Hepatocyte (in vitro differentiated cells): ENCODE results near the gene RIN2. TPM values are rescaled to one million over a fixed set of nuclear protein-coding genes. Genes with fewer than 3 reads are reported as not detected.

Experiments used
- DNase-seq: peaks from one replicate; pipeline ENCODE4 v3.0.0-alpha.2; 2016; ENCODE audit warnings: low spot score
- H2AFZ ChIP-seq: fragments of 200-600 bp; sonication (generic); 2 replicates; pipeline ENCODE4 v1.6.0; 2016; ENCODE audit warnings: antibody characterized with exemption, mild to moderate bottlenecking
- H3K27ac ChIP-seq: fragments of 200-600 bp; sonication (generic); 2 replicates; pipeline ENCODE4 v1.5.1; 2016; ENCODE audit warnings: mild to moderate bottlenecking
- H3K27me3 ChIP-seq: fragments of 200-600 bp; sonication (generic); 2 replicates; pipeline ENCODE4 v1.6.1; 2016
- H3K36me3 ChIP-seq: fragments of 200-600 bp; sonication (generic); replicated peaks from 2 replicates; pipeline ENCODE4 v1.5.1; 2016; ENCODE audit warnings: low read depth; ENCODE audit not compliant: insufficient read depth
- H3K4me1 ChIP-seq: fragments of 200-600 bp; sonication (generic); 2 replicates; pipeline ENCODE4 v1.5.1; 2016; ENCODE audit warnings: mild to moderate bottlenecking, moderate library complexity; ENCODE audit not compliant: insufficient read depth
- H3K4me2 ChIP-seq: fragments of 200-600 bp; sonication (generic); 2 replicates; pipeline ENCODE4 v1.6.0; 2016
- H3K4me3 ChIP-seq: fragments of 200-600 bp; sonication (generic); 2 replicates; pipeline ENCODE4 v1.5.1; 2016; ENCODE audit warnings: mild to moderate bottlenecking
- H3K79me2 ChIP-seq: fragments of 200-600 bp; sonication (generic); 2 replicates; pipeline ENCODE4 v1.6.0; 2017; ENCODE audit warnings: mild to moderate bottlenecking
- H3K9me2 ChIP-seq: fragments of 200-600 bp; sonication (generic); replicated peaks from 2 replicates; pipeline ENCODE4 v1.6.0; 2017; ENCODE audit warnings: mild to moderate bottlenecking; ENCODE audit not compliant: insufficient read depth
- H3K9me3 ChIP-seq: fragments of 200-600 bp; sonication (generic); 2 replicates; pipeline ENCODE4 v1.5.1; 2016; ENCODE audit warnings: low read depth, mild to moderate bottlenecking
- H4K20me1 ChIP-seq: fragments of 200-600 bp; sonication (generic); 2 replicates; pipeline ENCODE4 v1.6.0; 2016; ENCODE audit warnings: mild to moderate bottlenecking; ENCODE audit not compliant: insufficient read depth, poor library complexity, severe bottlenecking
- EZH2 ChIP-seq: fragments of 200-600 bp; sonication (generic); IDR thresholded peaks from 2 replicates; pipeline ENCODE4 v1.6.1; 2016; ENCODE audit warnings: antibody characterized with exemption, mild to moderate bottlenecking, borderline replicate concordance
- EZH2phosphoT487 ChIP-seq: fragments of 200-600 bp; sonication (generic); IDR thresholded peaks from one replicate; pipeline ENCODE4 v1.6.1; 2018; ENCODE audit warnings: antibody characterized with exemption, mild to moderate bottlenecking, low read depth, moderate library complexity; ENCODE audit not compliant: unreplicated experiment, severe bottlenecking
- WGBS: methylation state at CpG from one replicate; pipeline ENCODE4 v1.1.6; 2016; ENCODE audit warnings: low lambda C conversion rate; ENCODE audit errors: missing lambda C conversion rate; 5-methylcytosine and 5-hydroxymethylcytosine counted together
- polyA plus RNA-seq: library from polyadenylated mRNA; unstranded; fragments of >200 nt; fragmentation: Nextera tagmentation; extraction: Ambion mirVana; gene quantifications from 2 replicates; pipeline ENCODE4 v1.2.1, GENCODE V29; 2016
- total RNA-seq: library from RNA; depleted of rRNA; stranded (reverse); fragments of >200 nt; gene quantifications from 2 replicates; pipeline ENCODE4 v1.2.3, GENCODE V29; 2014
- TF ChIP-seq, protein P1 (sequence below): fragments of 200-600 bp; sonication (generic); IDR thresholded peaks from 2 replicates; pipeline ENCODE4 v1.5.1; 2016; ENCODE audit warnings: antibody characterized with exemption, mild to moderate bottlenecking; ENCODE audit not compliant: poor library complexity

The RIN2 gene
- total and polyA plus RNA-seq, 2 experiments from 2014 or later: 24.5 to 39.0 TPM

GRCh38 chr20:19770375-19770774 is 12.3 kb downstream of the RIN2 start:
- 58% methylated on average over 6 of the region's 6 CpGs for WGBS
- no peaks in the 10 kb centered on the region for H3K36me3 ChIP-seq
- H4K20me1 ChIP-seq: no peaks in the 10 kb centered on the region
- H2AFZ ChIP-seq: no peak overlapping the region
- H3K79me2 ChIP-seq: peaks cover 45% of the 10 kb centered on the region
- H3K27ac ChIP-seq: no peak overlapping the region
- H3K4me3 ChIP-seq: no peak overlapping the region
- TF ChIP-seq, protein P1, sequence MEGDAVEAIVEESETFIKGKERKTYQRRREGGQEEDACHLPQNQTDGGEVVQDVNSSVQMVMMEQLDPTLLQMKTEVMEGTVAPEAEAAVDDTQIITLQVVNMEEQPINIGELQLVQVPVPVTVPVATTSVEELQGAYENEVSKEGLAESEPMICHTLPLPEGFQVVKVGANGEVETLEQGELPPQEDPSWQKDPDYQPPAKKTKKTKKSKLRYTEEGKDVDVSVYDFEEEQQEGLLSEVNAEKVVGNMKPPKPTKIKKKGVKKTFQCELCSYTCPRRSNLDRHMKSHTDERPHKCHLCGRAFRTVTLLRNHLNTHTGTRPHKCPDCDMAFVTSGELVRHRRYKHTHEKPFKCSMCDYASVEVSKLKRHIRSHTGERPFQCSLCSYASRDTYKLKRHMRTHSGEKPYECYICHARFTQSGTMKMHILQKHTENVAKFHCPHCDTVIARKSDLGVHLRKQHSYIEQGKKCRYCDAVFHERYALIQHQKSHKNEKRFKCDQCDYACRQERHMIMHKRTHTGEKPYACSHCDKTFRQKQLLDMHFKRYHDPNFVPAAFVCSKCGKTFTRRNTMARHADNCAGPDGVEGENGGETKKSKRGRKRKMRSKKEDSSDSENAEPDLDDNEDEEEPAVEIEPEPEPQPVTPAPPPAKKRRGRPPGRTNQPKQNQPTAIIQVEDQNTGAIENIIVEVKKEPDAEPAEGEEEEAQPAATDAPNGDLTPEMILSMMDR: no peak
- no peak for TF ChIP-seq EZH2
- TF ChIP-seq EZH2phosphoT487: no peak
- H3K4me1 ChIP-seq: peaks cover 29% of the 10 kb centered on the region
- H3K9me2 ChIP-seq: no peaks in the 10 kb centered on the region
- no peaks in the 10 kb centered on the region for H3K9me3 ChIP-seq
- no peaks in the 10 kb centered on the region for H3K27me3 ChIP-seq
- DNase-seq: no peak
- H3K4me2 ChIP-seq: no peak overlapping the region

DNA sequence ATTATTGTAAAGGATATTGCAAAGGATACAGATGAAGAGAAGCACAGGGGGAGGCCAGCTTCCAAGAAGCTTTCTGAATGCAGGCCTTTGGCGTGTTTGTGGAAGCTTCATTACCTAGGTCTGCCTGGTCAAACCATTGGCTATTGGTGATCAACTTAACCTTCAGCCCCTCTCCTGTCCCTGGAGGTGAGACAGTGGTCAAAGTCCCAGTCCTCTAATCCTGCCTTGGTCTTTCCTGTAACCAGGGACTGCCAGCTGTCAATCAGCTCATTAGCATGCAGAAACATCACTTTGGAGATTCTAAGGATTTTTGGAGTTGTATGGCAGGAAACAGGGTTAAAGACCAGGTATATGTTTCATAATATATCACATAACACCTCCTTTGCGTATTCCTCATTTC is 13.0 kb downstream of the RIN2 start:
- Histone ChIP-seq H3K36me3 (no peaks in the 10 kb centered on the region), H3K27me3 (no peaks in the 10 kb centered on the region), H3K79me2 (peaks cover 38% of the 10 kb centered on the region), H3K27ac (no peak overlapping the region), H3K9me2 (no peaks in the 10 kb centered on the region), H3K4me2 (no peak overlapping the region), H3K9me3 (no peaks in the 10 kb centered on the region), H3K4me1 (peaks cover 36% of the 10 kb centered on the region), H3K4me3 (no peak overlapping the region), H4K20me1 (no peaks in the 10 kb centered on the region), H2AFZ (no peak overlapping the region)
- no peak for DNase-seq
- WGBS: 81% methylated on average over 2 of the region's 2 CpGs
- TF ChIP-seq EZH2phosphoT487 (no peak), EZH2 (no peak)
- TF ChIP-seq, protein P1: no peak

DNA sequence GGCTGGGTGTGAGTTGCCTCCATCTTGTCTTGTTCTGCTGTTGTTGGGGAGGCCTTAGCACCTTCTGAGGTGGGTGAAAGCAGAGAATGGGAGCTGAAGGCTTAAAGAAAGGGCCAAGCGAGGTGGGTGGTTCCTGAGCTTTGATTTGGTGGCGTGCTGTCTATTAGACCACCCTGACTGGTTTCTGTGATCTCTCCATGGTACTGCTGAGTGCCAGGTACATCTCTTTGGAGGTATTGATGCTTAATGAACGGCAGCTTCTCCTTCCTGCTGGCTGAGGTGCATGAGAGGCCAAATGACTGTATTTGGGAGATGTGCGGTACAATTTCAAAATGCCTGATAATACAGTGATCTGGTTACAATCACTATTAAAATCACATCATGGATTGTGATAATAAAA is 15.4 kb downstream of the RIN2 start:
- H4K20me1 ChIP-seq: no peaks in the 10 kb centered on the region
- 90% methylated on average over 4 of the region's 4 CpGs for WGBS
- H3K36me3 ChIP-seq: no peaks in the 10 kb centered on the region
- H2AFZ ChIP-seq: no peak overlapping the region
- DNase-seq: no peak
- no peak overlapping the region for H3K27ac ChIP-seq
- no peaks in the 10 kb centered on the region for H3K9me3 ChIP-seq
- peaks cover 32% of the 10 kb centered on the region for H3K79me2 ChIP-seq
- no peaks in the 10 kb centered on the region for H3K9me2 ChIP-seq
- no peaks in the 10 kb centered on the region for H3K27me3 ChIP-seq
- TF ChIP-seq EZH2phosphoT487 (no peak), EZH2 (no peak)
- TF ChIP-seq, protein P1: no peak
- no peak overlapping the region for H3K4me2 ChIP-seq
- no peak overlapping the region for H3K4me3 ChIP-seq
- H3K4me1 ChIP-seq: peaks cover 39% of the 10 kb centered on the region
